ENCODE results near the gene MMRN2.
"Not testable (repeated sequence)": the region's sequence is repeated elsewhere in the genome, so short reads cannot be mapped to it uniquely, and the experiment has no call there.

The MMRN2 gene

DNA sequence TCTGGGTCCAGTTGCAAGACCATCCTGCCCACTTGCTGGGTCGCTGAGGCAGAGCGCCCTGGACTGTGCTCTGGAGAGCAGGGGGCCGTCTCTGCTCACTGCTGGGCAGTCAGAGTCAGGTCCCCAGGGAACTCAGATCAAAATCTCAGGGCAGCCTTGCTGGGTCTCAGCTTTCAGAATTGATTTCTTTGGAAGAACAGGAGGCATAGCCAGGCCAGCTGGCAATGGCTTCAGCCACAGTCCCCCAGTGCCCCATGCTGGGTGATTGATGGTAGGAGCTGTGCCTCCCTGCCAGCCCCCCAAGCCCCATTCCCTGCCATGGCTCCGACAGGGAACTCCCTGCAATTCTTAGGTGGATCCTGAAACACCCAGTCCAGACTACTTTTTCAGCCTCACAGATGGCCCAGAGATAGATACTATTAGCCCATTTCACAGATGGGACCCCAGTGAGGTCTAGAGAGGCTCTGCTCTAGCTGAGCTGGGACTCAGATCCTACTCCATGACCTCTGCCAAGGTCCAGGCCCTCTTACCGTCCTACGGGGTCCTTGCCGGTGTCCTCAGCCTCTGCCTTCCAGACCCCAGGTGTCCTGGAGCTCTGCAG, 467 bp downstream of the MMRN2 start:
- DNase-seq (ENCODE audit: low read depth) = no peak

GRCh38 chr10:86956195-86956847, 1.1 kb downstream of the MMRN2 start:
- no peak for DNase-seq (ENCODE audit: low read depth)

GRCh38 chr10:86955501-86956194, 1.8 kb downstream of the MMRN2 start:
- no peak for DNase-seq (ENCODE audit: low read depth)

GRCh38 chr10:86954681-86955500, 2.5 kb downstream of the MMRN2 start:
- DNase-seq (ENCODE audit: low read depth) = no peak

GRCh38 chr10:86953747-86954680, 3.4 kb downstream of the MMRN2 start:
- no peak for DNase-seq (ENCODE audit: low read depth)

DNA sequence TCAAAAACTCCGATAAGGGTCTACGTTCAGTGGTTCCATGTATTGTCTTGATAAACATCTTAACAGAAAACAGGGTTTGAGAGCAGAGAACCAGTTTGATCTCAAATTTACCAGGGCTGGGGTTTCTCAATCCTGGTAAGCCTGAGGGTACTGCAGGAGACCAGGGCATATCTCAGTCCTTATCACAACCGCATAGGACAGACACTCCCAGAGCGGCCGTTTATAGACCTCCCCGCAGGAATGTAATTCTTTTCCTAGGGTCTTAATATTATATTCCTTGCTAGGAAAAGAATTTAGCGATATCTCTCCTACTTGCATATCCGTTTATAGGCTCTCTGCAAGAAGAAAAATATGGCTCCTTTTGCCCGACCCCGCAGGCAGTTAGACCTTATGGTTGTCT, 4.7 kb downstream of the MMRN2 start:
- DNase-seq (ENCODE audit: low read depth) = not testable (repeated sequence)

DNA sequence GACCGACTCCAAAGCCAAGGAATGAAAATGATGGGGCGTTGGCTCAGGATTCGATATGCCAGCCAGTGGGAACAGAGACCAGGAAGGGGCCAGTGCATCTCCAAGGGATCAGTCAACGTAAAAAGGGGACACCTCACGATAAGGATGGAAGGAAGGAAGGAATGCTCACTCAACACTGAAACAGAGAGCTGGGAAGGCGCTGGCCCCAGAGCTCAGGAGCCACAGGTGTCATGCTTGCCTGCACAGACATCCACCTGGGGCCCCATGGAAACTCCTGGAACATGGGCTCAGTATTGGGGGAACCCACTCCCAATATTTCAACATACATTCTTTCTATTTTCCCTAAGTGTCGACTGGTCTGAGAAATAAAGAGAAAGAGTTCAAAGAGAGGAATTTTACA, 5.3 kb downstream of the MMRN2 start:
- DNase-seq (ENCODE audit: low read depth) = no peak

- no peak for DNase-seq (ENCODE audit: low read depth)
Observed at GRCh38 chr10:86951184-86951761, 6.1 kb downstream of the MMRN2 start.

- DNase-seq (ENCODE audit: low read depth) = no peak
Observed at GRCh38 chr10:86950349-86950748, 7.1 kb downstream of the MMRN2 start.

DNA sequence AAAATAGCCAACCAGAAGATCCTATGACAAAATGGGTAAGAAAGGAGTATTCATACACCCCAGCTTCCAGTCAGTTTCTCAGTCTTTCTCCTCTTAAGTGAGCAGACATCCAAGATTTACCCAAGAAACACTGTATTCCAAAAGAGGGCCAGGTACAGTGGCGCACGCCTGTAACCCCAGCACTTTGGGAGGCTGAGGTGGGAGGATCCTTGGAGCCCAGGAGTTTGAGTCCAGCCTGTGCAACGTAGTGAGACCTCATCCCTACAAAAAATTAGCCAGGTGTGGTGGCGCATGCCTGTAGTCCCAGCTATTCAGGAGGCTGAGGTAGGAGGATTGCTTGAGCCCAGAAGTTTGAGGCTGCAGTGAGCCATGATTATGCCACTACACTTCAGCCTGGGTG, 9.6 kb downstream of the MMRN2 start:
- DNase-seq (ENCODE audit: low read depth) = not testable (repeated sequence)

DNA sequence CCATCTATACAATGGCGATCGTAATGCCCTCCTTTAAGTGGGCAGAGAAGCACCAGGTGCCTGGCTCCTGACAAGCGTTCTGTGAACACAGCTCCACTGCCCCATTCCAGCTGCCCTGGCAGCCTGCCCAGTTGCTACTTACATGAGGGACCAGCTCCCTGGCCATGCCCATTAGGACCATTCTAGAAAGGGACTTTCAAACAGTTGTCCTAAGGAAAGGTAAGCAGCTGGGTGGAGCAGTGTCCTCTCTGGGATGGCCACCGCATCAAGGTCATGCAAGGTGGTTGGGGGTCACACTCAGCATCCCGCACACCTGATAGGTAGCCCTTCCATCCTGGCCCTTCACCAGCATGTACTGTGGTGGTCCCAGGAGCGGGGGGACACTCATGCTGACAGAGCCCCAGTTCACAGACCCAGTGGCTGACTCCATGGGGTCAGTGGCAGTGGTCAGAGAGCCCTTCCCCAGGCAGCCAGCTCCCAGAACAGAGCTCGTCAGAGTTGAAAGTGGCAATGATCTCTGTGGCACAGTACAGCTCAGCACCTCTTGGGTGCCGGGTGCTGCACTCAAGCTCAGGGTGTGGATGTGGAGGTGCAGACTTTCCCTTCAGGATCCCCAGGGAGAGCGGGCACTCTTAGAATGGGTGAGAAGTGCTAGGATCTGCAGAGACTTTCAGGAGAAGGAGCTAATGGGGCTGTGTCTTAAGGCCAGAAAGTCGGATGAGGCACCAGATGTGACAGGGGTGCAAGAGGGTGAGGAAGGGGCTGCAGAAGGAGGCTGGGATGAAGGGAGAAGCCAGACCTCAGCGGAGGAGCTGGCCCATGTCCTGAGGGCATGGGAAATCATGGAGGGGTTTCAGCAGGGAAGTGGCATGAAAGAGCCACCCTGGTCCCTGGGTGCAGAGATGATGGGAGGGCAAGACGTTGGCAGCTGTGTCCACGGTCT, 10.9 kb downstream of the MMRN2 start:
- DNase-seq (ENCODE audit: low read depth) = no peak

DNA sequence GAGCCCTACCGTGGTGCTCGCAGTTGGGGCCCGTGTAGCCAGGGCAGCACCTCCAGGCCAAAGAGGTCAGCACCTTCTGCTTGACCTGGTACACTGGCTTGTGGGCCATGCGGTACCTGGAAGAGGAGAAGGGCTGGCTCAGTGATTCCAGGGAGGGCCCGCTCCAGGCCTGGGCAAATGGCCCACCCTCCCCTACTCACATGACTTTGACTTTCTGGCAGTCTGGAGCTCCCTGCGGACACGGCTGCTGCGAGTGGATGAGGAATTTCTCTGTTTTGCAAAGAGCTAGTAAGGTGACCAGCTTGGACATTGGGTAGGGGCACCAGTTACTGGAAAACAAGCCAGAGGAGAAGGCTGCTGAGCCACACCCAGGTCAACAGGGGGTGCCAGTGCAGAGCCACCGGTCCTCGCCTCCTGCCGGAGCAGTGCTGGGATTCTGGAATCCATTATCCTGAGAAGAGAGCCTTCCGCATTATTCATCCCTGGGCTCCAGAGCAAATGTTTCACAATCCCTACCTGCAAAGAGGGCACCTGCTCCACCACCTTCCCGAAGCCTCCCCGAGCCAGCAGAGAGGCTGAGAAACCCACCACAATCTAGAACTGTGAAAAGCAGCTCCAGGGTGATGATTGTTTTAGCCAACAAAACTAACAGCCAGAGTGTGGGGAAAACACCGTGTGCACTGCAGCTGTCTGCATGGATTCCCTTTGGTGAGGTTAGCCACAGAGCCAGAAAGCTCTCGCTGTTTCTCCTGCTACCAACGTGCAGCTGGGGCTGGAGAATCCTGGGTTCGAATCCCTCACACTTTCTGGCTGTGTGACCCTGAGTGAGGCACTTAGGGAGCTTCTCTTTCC, 11.8 kb downstream of the MMRN2 start:
- DNase-seq (ENCODE audit: low read depth) = no peak

- no peak for DNase-seq (ENCODE audit: low read depth)
Observed at GRCh38 chr10:86944907-86945306, 12.5 kb downstream of the MMRN2 start.

GRCh38 chr10:86944471-86944870, 12.9 kb downstream of the MMRN2 start:
- DNase-seq (ENCODE audit: low read depth) = no peak

DNA sequence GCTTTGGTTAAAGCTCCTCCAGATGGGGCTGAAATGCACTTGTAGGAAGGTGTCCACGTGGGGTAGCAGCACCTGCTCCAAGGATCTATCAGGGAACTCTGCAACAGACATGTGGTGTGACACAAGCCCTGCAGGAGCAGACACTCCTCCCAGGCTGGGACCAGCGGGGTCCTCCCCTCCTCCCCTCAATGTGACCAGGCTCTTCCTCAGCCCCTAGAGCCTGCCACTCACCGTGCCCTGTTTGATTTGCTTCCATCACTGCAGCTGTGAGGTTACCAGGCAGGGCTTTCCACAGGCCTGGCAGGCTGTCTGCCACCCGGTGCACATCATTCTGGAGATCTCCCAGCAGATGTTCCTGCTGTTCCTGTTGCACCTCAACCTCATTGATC, 13.4 kb downstream of the MMRN2 start:
- no peak for DNase-seq (ENCODE audit: low read depth)

DNA sequence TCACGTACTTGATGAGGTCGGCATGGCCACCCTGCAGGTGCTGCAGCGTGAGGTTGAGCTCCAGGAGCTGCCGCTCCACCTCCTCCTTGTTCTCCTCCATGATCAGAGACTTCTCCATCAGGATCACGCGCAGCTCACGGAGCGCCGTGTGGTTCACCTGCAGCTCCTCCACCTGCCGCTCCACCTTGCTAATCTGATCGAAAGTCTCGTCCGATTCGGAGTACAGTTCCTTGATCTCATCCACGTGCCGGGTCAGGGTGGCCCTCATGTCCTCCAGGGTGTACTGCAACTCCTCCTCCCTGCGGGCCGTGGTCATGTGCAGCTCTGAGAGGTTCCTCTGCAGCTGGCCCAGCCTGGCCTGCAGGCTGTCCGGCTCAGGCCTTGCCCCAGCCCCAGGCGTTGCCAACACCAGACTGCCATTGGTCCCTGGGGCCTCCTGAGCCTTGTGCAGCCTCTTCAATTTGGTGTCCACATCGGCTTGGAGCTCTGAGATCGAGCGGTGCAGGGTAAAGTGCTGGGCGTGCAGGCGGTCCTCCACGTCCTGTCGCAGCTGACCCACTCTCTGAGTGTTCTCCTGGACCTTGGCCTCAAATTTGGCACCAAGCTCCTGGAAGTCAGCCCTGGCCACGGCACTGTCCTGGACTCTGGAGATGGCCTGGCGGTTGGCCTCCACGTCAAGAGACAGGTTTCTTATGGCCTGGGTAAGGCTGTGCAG, 13.9 kb downstream of the MMRN2 start:
- no peak for DNase-seq (ENCODE audit: low read depth)

DNA sequence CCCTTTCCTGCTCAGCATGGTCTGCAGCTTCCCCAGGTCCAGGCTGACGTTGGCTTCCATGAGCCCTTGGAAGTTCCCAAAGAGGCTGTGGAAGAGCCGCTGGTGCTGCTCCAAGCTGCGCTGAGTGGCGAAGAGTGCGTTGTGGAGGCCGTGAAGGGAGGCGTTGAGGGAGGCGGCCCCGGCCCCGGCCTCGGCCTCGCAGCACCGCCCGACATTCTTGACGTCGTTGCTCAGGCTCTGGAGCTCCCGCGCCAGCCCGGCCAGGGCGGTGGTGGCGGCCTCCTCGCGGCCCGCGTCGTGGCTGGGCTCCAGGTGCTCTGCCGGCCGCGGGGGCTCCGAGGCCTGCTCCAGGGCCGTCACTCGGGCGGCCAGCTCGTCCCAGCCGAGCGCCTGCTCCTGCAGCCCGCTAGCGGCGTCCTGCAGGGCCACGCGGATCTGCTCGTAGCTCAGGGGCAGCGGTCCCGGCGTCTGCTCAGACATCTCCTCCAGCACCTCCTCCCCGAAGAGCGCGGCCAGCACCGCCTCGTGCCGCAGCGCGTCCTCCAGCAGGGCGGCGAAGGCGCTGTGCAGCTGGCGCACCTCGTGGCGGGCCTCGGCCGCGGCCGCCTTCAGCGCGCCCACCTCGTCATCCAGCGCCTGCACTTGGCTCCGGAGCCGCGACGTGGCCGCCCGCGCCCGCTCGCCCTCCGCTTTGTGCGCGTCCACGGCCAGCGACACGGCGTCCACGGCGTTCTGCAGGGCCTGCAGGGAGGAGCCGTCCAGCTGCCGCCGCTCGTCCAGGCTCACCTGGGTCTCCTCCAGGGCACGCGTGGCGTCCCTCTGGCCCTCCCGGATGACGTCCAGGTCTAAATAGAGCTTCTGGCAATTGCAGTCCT, 14.7 kb downstream of the MMRN2 start:
- no peak for DNase-seq (ENCODE audit: low read depth)
